ENCODE results near the gene DMRTC2. TPM values are rescaled to one million over a fixed set of nuclear protein-coding genes. Genes with fewer than 3 reads are reported as not detected.

DMRTC2 gene
- total RNA-seq, 1 experiment from 2014 or later = not detected

DNA sequence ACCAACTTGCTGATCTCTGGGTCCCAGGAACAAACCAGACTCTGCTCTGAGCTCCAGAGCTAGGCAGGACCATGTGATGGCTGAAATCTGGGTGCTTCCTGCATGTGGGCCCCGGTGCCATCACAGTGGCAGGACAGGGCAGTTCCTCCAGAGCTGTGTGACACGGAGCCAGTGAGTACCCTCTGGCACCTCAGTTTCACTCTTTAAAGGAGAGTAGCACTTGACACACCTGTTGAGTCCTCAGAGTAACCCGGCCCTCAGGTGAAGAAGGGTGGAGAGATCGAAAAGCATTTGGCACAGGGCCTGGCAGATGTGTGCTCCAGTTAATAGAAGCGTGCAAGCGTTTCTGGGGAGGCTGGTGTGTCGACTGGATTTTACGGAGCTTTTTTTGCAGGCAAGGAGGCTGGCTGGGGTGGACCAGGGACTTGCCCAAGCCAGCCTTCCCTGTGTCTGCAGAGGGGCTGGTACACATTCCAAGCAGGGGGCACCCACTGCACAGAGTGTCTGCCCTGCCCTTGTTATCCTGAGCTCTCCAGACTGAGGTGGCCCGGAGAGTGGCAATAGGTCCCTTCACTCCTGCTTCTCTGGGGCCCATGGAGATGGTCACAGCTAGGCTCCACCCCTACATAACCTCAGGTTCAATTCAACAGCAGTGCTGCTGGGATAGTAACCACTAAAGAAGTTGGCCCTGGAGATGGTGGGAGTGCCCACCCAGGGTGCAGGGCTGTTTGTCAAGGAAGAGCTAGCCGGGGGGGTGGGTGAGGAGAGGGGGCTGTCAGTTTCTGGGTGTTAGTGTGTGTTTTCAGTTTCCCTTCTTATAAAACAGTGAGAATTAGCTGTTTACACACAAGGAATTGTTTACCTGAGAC is 23.5 kb downstream of the DMRTC2 start:
- in situ Hi-C loops (cut with HindIII; ENCODE audit: low pct_unique_long_range_greater_than_20kb, low sequenced_read_pairs) = no loop called here
- peaks cover 9% of the 10 kb centered on the region for H3K36me3 ChIP-seq (ENCODE audit: control insufficient read depth, insufficient read depth, low read length)
- peaks cover 13% of the 10 kb centered on the region for H3K4me1 ChIP-seq (ENCODE audit: control insufficient read depth, insufficient read depth, low read length)
- 0 out of 2 replicates have a peak overlapping the region, but pooled peaks have one; percentile 17 for H3K27ac ChIP-seq (ENCODE audit: low read length)
- ATAC-seq (no peak), DNase-seq (ENCODE audit: low read depth, low spot score) (no peak)
- TF ChIP-seq REST (IDR thresholded peaks at IDR 0.05; ENCODE audit: insufficient read depth in 1 of 2, low read depth in 2 of 2, low read length in 1 of 2) = no peak
- TF ChIP-seq TCF7L2 (IDR thresholded peaks at IDR 0.05; ENCODE audit: low read depth, low read length) = no peak
- TF ChIP-seq POLR2AphosphoS5 (IDR thresholded peaks at IDR 0.05; ENCODE audit: low read depth, low read length) = no peak
- no peak for TF ChIP-seq SIN3A (IDR thresholded peaks at IDR 0.05; ENCODE audit: borderline replicate concordance, insufficient read depth, low read depth, low read length)
- TF ChIP-seq CTCF (IDR thresholded peaks at IDR 0.05) = no peak
- ChIA-PET POLR2A (no interaction called here), CTCF (no interaction called here)
- H3K4me3 ChIP-seq (ENCODE audit: low read depth in 2 of 2, low read length in 2 of 2) = no peak overlapping the region
- no peaks in the 10 kb centered on the region for H3K27me3 ChIP-seq (ENCODE audit: control insufficient read depth, insufficient read depth, low read length)
- BruUV-seq (replicated peaks) = no TSS peak
- intact Hi-C loops (cut with micrococcal nuclease; ENCODE audit: unreplicated experiment) = no loop called here
- no peaks in the 10 kb centered on the region for H3K9me3 ChIP-seq (ENCODE audit: control insufficient read depth, insufficient read depth, low read depth, low read length)

DNA sequence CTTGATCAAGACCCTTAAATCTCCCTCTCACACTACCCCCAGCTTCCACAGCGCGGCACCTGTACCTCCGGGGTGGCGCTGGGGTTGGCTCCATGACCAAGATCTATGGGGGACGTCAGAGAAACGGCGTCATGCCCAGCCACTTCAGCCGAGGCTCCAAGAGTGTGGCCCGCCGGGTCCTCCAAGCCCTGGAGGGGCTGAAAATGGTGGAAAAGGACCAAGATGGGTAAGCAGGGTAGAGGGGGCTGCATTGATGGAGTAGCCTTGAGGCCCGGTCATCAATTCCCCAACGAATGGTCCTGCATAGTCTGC is 24.1 kb downstream of the DMRTC2 start:
- BruUV-seq (replicated peaks) = no TSS peak
- in situ Hi-C loops (cut with HindIII; ENCODE audit: low pct_unique_long_range_greater_than_20kb, low sequenced_read_pairs) (no loop called here), intact Hi-C loops (cut with micrococcal nuclease; ENCODE audit: unreplicated experiment) (no loop called here)
- Histone ChIP-seq H3K36me3 (ENCODE audit: control insufficient read depth, insufficient read depth, low read length) (peaks cover 6% of the 10 kb centered on the region), H3K27ac (ENCODE audit: low read length) (no peak overlapping the region), H3K27me3 (ENCODE audit: control insufficient read depth, insufficient read depth, low read length) (no peaks in the 10 kb centered on the region), H3K4me3 (ENCODE audit: low read depth in 2 of 2, low read length in 2 of 2) (no peak overlapping the region), H3K9me3 (ENCODE audit: control insufficient read depth, insufficient read depth, low read depth, low read length) (no peaks in the 10 kb centered on the region), H3K4me1 (ENCODE audit: control insufficient read depth, insufficient read depth, low read length) (peaks cover 12% of the 10 kb centered on the region)
- ChIA-PET POLR2A (no interaction called here), CTCF (no interaction called here)
- TF ChIP-seq SIN3A (IDR thresholded peaks at IDR 0.05; ENCODE audit: borderline replicate concordance, insufficient read depth, low read depth, low read length) = no peak
- TF ChIP-seq POLR2AphosphoS5 (IDR thresholded peaks at IDR 0.05; ENCODE audit: low read depth, low read length) = no peak
- TF ChIP-seq CTCF (IDR thresholded peaks at IDR 0.05) = no peak
- TF ChIP-seq TCF7L2 (IDR thresholded peaks at IDR 0.05; ENCODE audit: low read depth, low read length) = no peak
- no peak for TF ChIP-seq REST (IDR thresholded peaks at IDR 0.05; ENCODE audit: insufficient read depth in 1 of 2, low read depth in 2 of 2, low read length in 1 of 2)
- ATAC-seq (no peak), DNase-seq (ENCODE audit: low read depth, low spot score) (no peak)
